Endodermal cell (in vitro differentiated cells): Measurements from ENCODE around the gene UCP2. TPM values are rescaled to one million over a fixed set of nuclear protein-coding genes. Genes with fewer than 3 reads are reported as not detected.

Source experiments
- DNase-seq: peaks from one replicate; pipeline ENCODE4 v3.0.0-alpha.2; 2017
- H3K27ac ChIP-seq: 2 replicates; pipeline ENCODE4 v1.5.1; 2013; ENCODE audit warnings: mild to moderate bottlenecking, low read depth, low read length, moderate library complexity
- H3K27me3 ChIP-seq: 2 replicates; pipeline ENCODE4 v1.6.1; 2013; ENCODE audit warnings: mild to moderate bottlenecking, low read length, moderate library complexity; ENCODE audit not compliant: insufficient read depth, control insufficient read depth, poor library complexity, severe bottlenecking
- H3K36me3 ChIP-seq: 2 replicates; pipeline ENCODE4 v1.7.0; 2013; ENCODE audit warnings: mild to moderate bottlenecking, low read length, moderate library complexity; ENCODE audit not compliant: control insufficient read depth, insufficient read depth
- H3K4me1 ChIP-seq: one replicate; pipeline ENCODE4 v1.7.0; 2013; ENCODE audit warnings: low read length; ENCODE audit not compliant: control insufficient read depth, insufficient read depth
- H3K4me3 ChIP-seq: 2 replicates; pipeline ENCODE4 v1.5.1; 2013; ENCODE audit warnings: mild to moderate bottlenecking, low read length, moderate library complexity
- H3K9ac ChIP-seq: 2 replicates; pipeline ENCODE4 v1.6.1; 2013; ENCODE audit warnings: mild to moderate bottlenecking, low read length, moderate library complexity; ENCODE audit not compliant: poor library complexity, severe bottlenecking; ENCODE audit errors: extremely low read depth
- H3K9me3 ChIP-seq: 2 replicates; pipeline ENCODE4 v1.6.1; 2013; ENCODE audit warnings: mild to moderate bottlenecking, low read length, moderate library complexity; ENCODE audit not compliant: control insufficient read depth
- H3K27ac Mint-ChIP-seq: 2 replicates; pipeline ENCODE4 v1.8.0; 2020; ENCODE audit warnings: mixed read lengths
- H3K27me3 Mint-ChIP-seq: 2 replicates; pipeline ENCODE4 v1.8.0; 2021; ENCODE audit warnings: mild to moderate bottlenecking, mixed read lengths; ENCODE audit not compliant: insufficient read depth
- H3K36me3 Mint-ChIP-seq: 2 replicates; pipeline ENCODE4 v1.8.0; 2020; ENCODE audit warnings: low read depth, mixed read lengths
- H3K4me1 Mint-ChIP-seq: 2 replicates; pipeline ENCODE4 v1.8.0; 2020; ENCODE audit warnings: mixed read lengths
- H3K4me3 Mint-ChIP-seq: 2 replicates; pipeline ENCODE4 v1.8.0; 2020; ENCODE audit warnings: mild to moderate bottlenecking, moderate library complexity, mixed read lengths
- H3K9me3 Mint-ChIP-seq: 2 replicates; pipeline ENCODE4 v1.8.0; 2020; ENCODE audit warnings: mild to moderate bottlenecking, mixed read lengths
- CTCF ChIP-seq: fragments of 200-600 bp; sonication (generic); conservative IDR thresholded peaks from 2 replicates; pipeline ENCODE4 v1.5.0; 2021; ENCODE audit warnings: antibody characterized with exemption, mild to moderate bottlenecking
- WGBS, 2 experiments: methylation state at CpG; one replicate each; pipeline versions ENCODE4 v1.1.5 to v1.1.7; 2013; ENCODE audit warnings: missing lambda C conversion rate in 2 of 2, mixed read lengths in 1 of 2; ENCODE audit not compliant: insufficient coverage in 1 of 2, insufficient read length in 1 of 2; 5-methylcytosine and 5-hydroxymethylcytosine counted together
- long read RNA-seq, 4 experiments: library from polyadenylated mRNA in 2 of 4; library from RNA in 1 of 4; library from capped mRNA in 1 of 4; stranded (forward) in 3 of 4; unstranded in 1 of 4; transcript quantifications; one replicate each; pipeline ENCODE4 v2.0.0, GENCODE V29; 2020 to 2021; ENCODE audit warnings: inconsistent platforms in 1 of 4
- polyA plus RNA-seq, 2 experiments: library from polyadenylated mRNA; stranded (reverse); fragments of 50-300 nt; gene quantifications; one replicate each; pipeline ENCODE4 v1.2.3, GENCODE V29; 2013
- total RNA-seq, 2 donors: library from RNA; stranded (reverse); fragmentation: NEBNext Ultra II Directional in 1 of 2; extraction: Animal tissue kit (Norgen Biotek cat#: 25700) in 1 of 2; gene quantifications; 2 replicates in 1 of 2; 3 replicates in 1 of 2; pipeline ENCODE4 v1.2.1, GENCODE V29; 2021

Gene UCP2
- 100 to 1,000 TPM; 140 to 202 TPM for total RNA-seq
- 109 TPM for polyA plus RNA-seq (2013, experiment 1 of 2)
- 103 TPM for polyA plus RNA-seq (2013, experiment 2 of 2)
- long read RNA-seq, experiment 1, transcript UCP2-201 (8 exons, 2,113 nt) = major isoform, 76 of 112 reads
- long read RNA-seq, experiment 1, transcript UCP2-208 (5 exons, 1,004 nt) = minor isoform, 7 of 112 reads
- long read RNA-seq, experiment 1, partial matches to known transcripts = 19 of 112 reads
- long read RNA-seq, experiment 1, other reads (novel, unspliced or antisense) = 10 of 112 reads
- long read RNA-seq, experiment 2, transcript UCP2-201 (8 exons, 2,113 nt) = major isoform, 229 of 248 reads
- long read RNA-seq, experiment 2, partial matches to known transcripts = 11 of 248 reads
- long read RNA-seq, experiment 2, other reads (novel, unspliced or antisense) = 8 of 248 reads
- long read RNA-seq, experiment 3, transcript UCP2-201 (8 exons, 2,113 nt) = major isoform, 135 of 144 reads
- long read RNA-seq, experiment 3, partial matches to known transcripts = 0 of 144 reads
- long read RNA-seq, experiment 3, other reads (novel, unspliced or antisense) = 9 of 144 reads
- long read RNA-seq, experiment 4, transcript UCP2-201 (8 exons, 2,113 nt) = major isoform, 603 of 638 reads
- long read RNA-seq, experiment 4, partial matches to known transcripts = 22 of 638 reads
- long read RNA-seq, experiment 4, other reads (novel, unspliced or antisense) = 12 of 638 reads

- Mint-ChIP-seq H3K27ac (peak within 1 kb of the TSS; percentile 96), H3K9me3 (no peaks in the 10 kb centered on the region), H3K27me3 (peaks cover 5% of the 10 kb centered on the region), H3K36me3 (peaks cover 37% of the 10 kb centered on the region), H3K4me3 (peak within 1 kb of the TSS; percentile 96), H3K4me1 (peaks cover 34% of the 10 kb centered on the region)
- H3K9ac ChIP-seq = peak within 1 kb of the TSS; percentile 77
- H3K36me3 ChIP-seq = peaks cover 35% of the 10 kb centered on the region
- H3K4me3 ChIP-seq = peak within 1 kb of the TSS; percentile 92
- H3K27ac ChIP-seq = peak within 1 kb of the TSS; percentile 77
- no peak for TF ChIP-seq CTCF
- H3K27me3 ChIP-seq = no peaks in the 10 kb centered on the region
- no peaks in the 10 kb centered on the region for H3K9me3 ChIP-seq
- 0% methylated on average over 11 to 43 of the region's 43 CpGs for WGBS, 2 experiments
- DNase-seq = peak; percentile 92
- H3K4me1 ChIP-seq = peaks cover 10% of the 10 kb centered on the region
These were observed at the start of gene UCP2 for GRCh38 chr11:73982595-73982989. TSS of gene UCP2 (minus strand) at chr11:73982843. CDS start at chr11:73978378, 4,465 bp downstream.

GRCh38 chr11:74030723-74031676 lies 48.4 kb upstream of the UCP2 start:
- H3K4me1 ChIP-seq = no peaks in the 10 kb centered on the region
- DNase-seq = no peak
- no peak overlapping the region for H3K4me3 Mint-ChIP-seq
- H3K27ac Mint-ChIP-seq = no peak overlapping the region
- H3K27me3 Mint-ChIP-seq = no peaks in the 10 kb centered on the region
- H3K36me3 Mint-ChIP-seq = peaks cover 12% of the 10 kb centered on the region
- no peak overlapping the region for H3K9ac ChIP-seq
- no peaks in the 10 kb centered on the region for H3K4me1 Mint-ChIP-seq
- no peaks in the 10 kb centered on the region for H3K9me3 Mint-ChIP-seq
- H3K4me3 ChIP-seq = no peak overlapping the region
- no peaks in the 10 kb centered on the region for H3K9me3 ChIP-seq
- no peak overlapping the region for H3K27ac ChIP-seq
- no peaks in the 10 kb centered on the region for H3K27me3 ChIP-seq
- H3K36me3 ChIP-seq = peaks cover 22% of the 10 kb centered on the region
- 89 to 97% methylated on average over 6 to 9 of the region's 9 CpGs for WGBS, 2 experiments
- TF ChIP-seq CTCF = no peak
